ENCODE measurements around the gene NDUFC2. TPM values are rescaled to one million over a fixed set of nuclear protein-coding genes. Genes with fewer than 3 reads are reported as not detected.
"Not testable (repeated sequence)": the region's sequence is repeated elsewhere in the genome, so short reads cannot be mapped to it uniquely, and the experiment has no call there.

NDUFC2 gene
- total RNA-seq, 1 donor from 2014 or later, result 236 TPM

- H3K9me3 Mint-ChIP-seq, result no peaks in the 10 kb centered on the region
- H3K4me3 Mint-ChIP-seq, result peak overlapping the region; percentile 95
- peaks cover 42% of the 10 kb centered on the region for H3K4me1 Mint-ChIP-seq
- no peak for DNase-seq (ENCODE audit: low read depth, low spot score)
- no peak for TF ChIP-seq CTCF (conservative IDR thresholded peaks at IDR 0.05)
- peaks cover 7% of the 10 kb centered on the region for H3K36me3 Mint-ChIP-seq (ENCODE audit: low read depth)
- peak overlapping the region; percentile 99 for H3K27ac Mint-ChIP-seq (ENCODE audit: unreplicated experiment)
- H3K27me3 Mint-ChIP-seq (ENCODE audit: low read depth), result peaks cover 2% of the 10 kb centered on the region
Measured at GRCh38 chr11:78078218-78079167, 1.2 kb downstream of the NDUFC2 start.

- H3K4me1 Mint-ChIP-seq, result peaks cover 42% of the 10 kb centered on the region
- not testable (repeated sequence) for H3K36me3 Mint-ChIP-seq (ENCODE audit: low read depth); H3K9me3 Mint-ChIP-seq; DNase-seq (ENCODE audit: low read depth, low spot score); H3K27ac Mint-ChIP-seq (ENCODE audit: unreplicated experiment); H3K27me3 Mint-ChIP-seq (ENCODE audit: low read depth)
- peak overlapping the region; percentile 95 for H3K4me3 Mint-ChIP-seq
Measured at GRCh38 chr11:78077592-78077991, 2.1 kb downstream of the NDUFC2 start.

- Mint-ChIP-seq H3K27me3 (ENCODE audit: low read depth) (no peaks in the 10 kb centered on the region), H3K4me1 (peaks cover 42% of the 10 kb centered on the region), H3K27ac (ENCODE audit: unreplicated experiment) (peak overlapping the region; percentile 1), H3K4me3 (peak overlapping the region; percentile 45), H3K9me3 (no peaks in the 10 kb centered on the region), H3K36me3 (ENCODE audit: low read depth) (peaks cover 7% of the 10 kb centered on the region)
- no peak for DNase-seq (ENCODE audit: low read depth, low spot score)
- no peak for TF ChIP-seq CTCF (conservative IDR thresholded peaks at IDR 0.05)
Measured at GRCh38 chr11:78076733-78077403, 2.8 kb downstream of the NDUFC2 start.

GRCh38 chr11:78074756-78075155 lies 4.9 kb downstream of the NDUFC2 start:
- no peak for TF ChIP-seq CTCF (conservative IDR thresholded peaks at IDR 0.05)
- DNase-seq (ENCODE audit: low read depth, low spot score), result no peak
- Mint-ChIP-seq H3K27me3 (ENCODE audit: low read depth) (no peaks in the 10 kb centered on the region), H3K9me3 (no peaks in the 10 kb centered on the region), H3K4me3 (peak overlapping the region; percentile 0), H3K4me1 (peaks cover 33% of the 10 kb centered on the region), H3K36me3 (ENCODE audit: low read depth) (peaks cover 12% of the 10 kb centered on the region), H3K27ac (ENCODE audit: unreplicated experiment) (no peak overlapping the region)

- H3K4me3 Mint-ChIP-seq, result no peak overlapping the region
- no peak for TF ChIP-seq CTCF (conservative IDR thresholded peaks at IDR 0.05)
- peaks cover 18% of the 10 kb centered on the region for H3K36me3 Mint-ChIP-seq (ENCODE audit: low read depth)
- DNase-seq (ENCODE audit: low read depth, low spot score), result no peak
- H3K4me1 Mint-ChIP-seq, result peaks cover 17% of the 10 kb centered on the region
- H3K9me3 Mint-ChIP-seq, result no peaks in the 10 kb centered on the region
- no peak overlapping the region for H3K27ac Mint-ChIP-seq (ENCODE audit: unreplicated experiment)
- H3K27me3 Mint-ChIP-seq (ENCODE audit: low read depth), result no peaks in the 10 kb centered on the region
Measured at GRCh38 chr11:78072455-78072854, 7.2 kb downstream of the NDUFC2 start.

- Mint-ChIP-seq H3K4me3 (no peak overlapping the region), H3K27ac (ENCODE audit: unreplicated experiment) (no peak overlapping the region), H3K9me3 (no peaks in the 10 kb centered on the region), H3K4me1 (peaks cover 15% of the 10 kb centered on the region), H3K27me3 (ENCODE audit: low read depth) (no peaks in the 10 kb centered on the region), H3K36me3 (ENCODE audit: low read depth) (peaks cover 19% of the 10 kb centered on the region)
- TF ChIP-seq CTCF (conservative IDR thresholded peaks at IDR 0.05), result no peak
- no peak for DNase-seq (ENCODE audit: low read depth, low spot score)
Measured at GRCh38 chr11:78071717-78072116, 7.9 kb downstream of the NDUFC2 start.

Data from neural crest cell (in vitro differentiated cells).